ENCODE results near the gene KIFC1.
A peak's percentile ranks its signal among the peaks of the same experiment; 100 is the strongest.

The KIFC1 gene

DNA sequence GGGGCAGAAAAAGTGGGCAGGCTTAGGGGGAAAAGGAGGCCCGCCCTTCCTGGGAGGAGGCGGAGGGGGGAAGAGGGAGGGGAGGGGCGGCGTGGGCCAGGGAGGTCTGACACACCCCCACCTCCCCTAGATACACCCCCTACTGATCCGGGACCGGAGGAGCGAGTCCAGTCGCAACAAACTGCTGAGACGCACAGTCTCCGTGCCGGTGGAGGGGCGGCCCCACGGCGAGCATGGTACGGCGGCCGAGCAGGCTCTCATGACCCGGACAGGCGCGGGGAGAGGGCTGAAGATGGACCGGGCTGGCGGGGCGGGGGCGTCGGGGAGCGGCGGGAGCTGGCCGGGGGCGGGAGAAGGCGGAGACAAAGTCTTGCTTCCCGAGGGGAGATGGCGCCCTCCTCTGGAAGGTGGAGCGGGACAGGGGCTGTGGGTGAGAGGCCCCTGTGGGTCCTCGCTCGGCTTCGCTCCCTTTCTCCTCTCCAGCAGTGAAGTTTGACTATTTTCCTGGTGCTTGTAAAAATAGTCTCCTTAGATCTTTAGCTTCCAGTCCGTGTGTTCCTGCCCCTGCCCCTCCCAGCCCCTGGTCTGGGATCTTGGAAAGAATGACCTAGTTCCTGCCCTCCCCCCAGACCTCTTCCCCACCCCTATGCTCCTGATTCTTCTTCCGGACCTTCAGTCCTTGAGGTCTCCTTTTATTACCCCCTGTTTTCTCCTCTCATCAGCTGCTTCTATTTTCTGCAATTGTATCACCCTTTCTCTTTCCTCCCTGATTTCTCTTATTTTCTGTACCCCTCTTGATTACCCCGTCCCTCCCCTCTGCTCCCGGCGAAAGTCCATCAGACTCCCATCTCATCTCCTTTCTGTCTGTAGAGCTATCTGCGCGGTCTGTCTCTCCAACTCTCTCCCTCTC is 34.3 kb downstream of the KIFC1 start:
- peak overlapping the region; percentile 85 for H3K27ac ChIP-seq
- TF ChIP-seq CTCF (conservative IDR thresholded peaks at IDR 0.05) (peak; percentile 68), ZFX (IDR thresholded peaks at IDR 0.05) (no peak)

DNA sequence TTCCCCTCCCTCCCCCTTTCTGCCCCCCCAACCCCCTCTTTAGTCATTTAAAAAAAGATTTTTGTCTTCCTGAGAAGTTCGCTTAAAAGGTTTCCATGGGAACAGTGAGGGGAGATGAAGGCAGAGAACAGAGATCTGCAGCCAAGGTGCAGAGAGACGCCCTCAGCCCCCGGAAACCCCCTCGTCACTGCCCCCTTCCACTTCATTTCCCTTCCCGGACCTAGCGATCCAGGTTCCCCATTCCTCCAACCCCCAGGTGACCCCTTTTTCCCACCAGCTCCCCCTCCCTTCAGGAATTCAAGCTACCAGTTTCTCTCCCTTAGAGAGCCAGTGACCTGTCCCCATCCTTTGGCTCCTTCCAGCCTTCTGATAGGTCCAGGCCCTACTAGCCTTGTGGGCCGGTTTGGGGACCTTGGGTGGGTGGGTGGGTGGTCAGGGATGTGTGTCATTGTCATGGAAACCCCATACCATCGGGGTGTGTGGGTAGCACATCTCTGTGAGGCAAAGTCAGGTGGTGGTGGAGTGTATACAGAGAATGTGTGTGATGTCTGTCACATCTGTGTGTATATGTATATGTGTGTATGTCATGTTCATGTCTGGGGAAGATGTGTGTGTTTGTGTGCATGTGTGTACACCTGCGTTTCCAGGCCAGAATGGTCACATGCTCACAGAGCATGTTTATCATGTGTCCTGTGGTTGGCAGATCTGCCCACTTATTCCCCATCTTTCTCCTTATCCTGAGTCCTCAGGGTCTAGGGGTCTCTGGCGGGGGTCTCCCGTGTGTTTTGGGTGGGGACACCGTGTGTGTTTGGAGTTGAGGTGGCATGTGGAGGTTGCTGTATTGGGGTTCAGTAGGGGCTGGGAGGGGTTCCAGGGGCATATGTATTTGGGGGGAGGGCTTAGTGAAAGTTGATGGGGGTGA is 35.2 kb downstream of the KIFC1 start:
- TF ChIP-seq CTCF (conservative IDR thresholded peaks at IDR 0.05) = no peak
- TF ChIP-seq ZFX (IDR thresholded peaks at IDR 0.05) = no peak
- peak overlapping the region; percentile 85 for H3K27ac ChIP-seq

DNA sequence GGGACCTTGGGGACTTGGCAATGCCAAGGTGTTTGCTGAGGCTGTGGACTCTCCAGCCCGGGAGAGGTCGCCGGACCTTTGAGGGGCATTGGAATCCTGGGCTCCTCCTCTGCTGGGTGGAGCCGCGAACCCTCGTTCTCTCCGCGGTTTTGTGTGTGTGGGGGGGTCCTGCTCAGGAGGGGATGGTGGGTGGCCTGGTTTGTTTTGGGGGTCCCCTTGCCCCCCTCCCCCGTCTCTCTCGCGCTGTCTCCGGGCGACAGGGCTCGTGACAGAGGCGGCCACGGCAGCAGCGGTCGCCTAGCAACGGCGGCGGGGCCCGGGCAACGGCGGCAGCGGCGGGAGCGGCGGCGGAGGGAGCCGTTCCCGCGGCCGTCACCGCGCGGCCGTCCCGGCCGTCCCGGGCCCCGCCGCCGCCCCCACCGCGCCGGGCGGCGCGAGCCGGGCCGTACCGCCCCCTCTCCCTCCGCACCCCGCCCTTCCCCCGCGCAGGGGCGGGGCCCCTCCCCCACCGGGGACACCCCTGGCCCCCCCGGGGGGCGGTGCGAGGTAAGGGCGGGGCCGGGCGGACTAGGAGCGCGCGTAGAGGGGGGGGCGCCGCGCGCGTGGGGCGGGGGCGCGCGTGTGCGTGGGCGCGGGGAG is 36.1 kb downstream of the KIFC1 start:
- TF ChIP-seq CTCF (conservative IDR thresholded peaks at IDR 0.05) (no peak), ZFX (IDR thresholded peaks at IDR 0.05) (no peak)
- H3K27ac ChIP-seq = peak overlapping the region; percentile 69

- peak overlapping the region; percentile 69 for H3K27ac ChIP-seq
- TF ChIP-seq ZFX (IDR thresholded peaks at IDR 0.05) (no peak), CTCF (conservative IDR thresholded peaks at IDR 0.05) (peak; percentile 55)
Measured at GRCh38 chr6:33428224-33428965, 36.8 kb downstream of the KIFC1 start.

GRCh38 chr6:33428966-33429749 is 37.5 kb downstream of the KIFC1 start:
- TF ChIP-seq CTCF (conservative IDR thresholded peaks at IDR 0.05) (no peak), ZFX (IDR thresholded peaks at IDR 0.05) (no peak)
- peak overlapping the region; percentile 69 for H3K27ac ChIP-seq

GRCh38 chr6:33429750-33430052 is 38.1 kb downstream of the KIFC1 start:
- no peak overlapping the region for H3K27ac ChIP-seq
- TF ChIP-seq ZFX (IDR thresholded peaks at IDR 0.05) = no peak
- no peak for TF ChIP-seq CTCF (conservative IDR thresholded peaks at IDR 0.05)
